Measurements from ENCODE around the gene SIDT2. TPM values are rescaled to one million over a fixed set of nuclear protein-coding genes. Genes with fewer than 3 reads are reported as not detected.

The SIDT2 gene
- total and polyA plus RNA-seq, 8 donors: 15.1 to 310 (median 50.0) TPM

- TF ChIP-seq POLR2AphosphoS5 (IDR thresholded peaks at IDR 0.05): no peak
- no peak for TF ChIP-seq EP300 (IDR thresholded peaks at IDR 0.05)
- TF ChIP-seq POLR2A (IDR thresholded peaks at IDR 0.05): no peak
- no peak for TF ChIP-seq CTCF (IDR thresholded peaks at IDR 0.05)
- H3K9me3 ChIP-seq: no peaks in the 10 kb centered on the region
- peak overlapping the region in 4 of 5 donors; percentile 83 to 88 (median 84) for H3K27ac ChIP-seq
- H3K4me3 ChIP-seq: no peak overlapping the region
- 86 to 90% (median 88%) methylated on average over 13 to 14 of the region's 14 CpGs for WGBS, 5 donors
- intact Hi-C loops (cut with DNase I; ENCODE audit: low total_unique reads): no loop called here
- peaks cover 65 to 98% (median 79%) of the 10 kb centered on the region in 4 donors for H3K36me3 ChIP-seq
- DNase-seq: no peak
- peaks cover 54 to 86% (median 72%) of the 10 kb centered on the region in 4 donors for H3K4me1 ChIP-seq
- H3K27me3 ChIP-seq: no peaks in the 10 kb centered on the region
Measured at GRCh38 chr11:117222991-117223740, 44.6 kb downstream of the SIDT2 start.

- Histone ChIP-seq H3K4me1 (peaks cover 46 to 82% (median 68%) of the 10 kb centered on the region in 4 donors), H3K4me3 (no peak overlapping the region), H3K27ac (peak overlapping the region; percentile 23 to 88 (median 83)), H3K9me3 (no peaks in the 10 kb centered on the region), H3K27me3 (no peaks in the 10 kb centered on the region), H3K36me3 (peaks cover 65 to 98% (median 79%) of the 10 kb centered on the region in 4 donors)
- DNase-seq: peak in 1 of 2 donors; percentile 22
- intact Hi-C loops (cut with DNase I; ENCODE audit: low total_unique reads): no loop called here
- TF ChIP-seq CTCF (IDR thresholded peaks at IDR 0.05): no peak
- no peak for TF ChIP-seq POLR2A (IDR thresholded peaks at IDR 0.05)
- TF ChIP-seq EP300 (IDR thresholded peaks at IDR 0.05): no peak
- no peak for TF ChIP-seq POLR2AphosphoS5 (IDR thresholded peaks at IDR 0.05)
- 69 to 76% (median 73%) methylated on average over 17 of the region's 17 CpGs for WGBS, 5 donors
Measured at GRCh38 chr11:117223741-117224689, 45.5 kb downstream of the SIDT2 start.

- no peaks in the 10 kb centered on the region for H3K9me3 ChIP-seq
- H3K27me3 ChIP-seq: no peaks in the 10 kb centered on the region
- TF ChIP-seq POLR2AphosphoS5 (IDR thresholded peaks at IDR 0.05) (no peak), CTCF (IDR thresholded peaks at IDR 0.05) (no peak), POLR2A (IDR thresholded peaks at IDR 0.05) (no peak), EP300 (IDR thresholded peaks at IDR 0.05) (no peak)
- 91 to 94% (median 93%) methylated on average over 9 of the region's 9 CpGs for WGBS, 5 donors
- no peak overlapping the region for H3K4me3 ChIP-seq
- H3K27ac ChIP-seq: peak overlapping the region in 2 of 5 donors; percentile 27 to 83
- DNase-seq: no peak
- intact Hi-C loops (cut with DNase I; ENCODE audit: low total_unique reads): loop anchor here (5.0 kb wide), 1 partner anchor 38 kb away; no protein-coding TSS in a partner anchor
- H3K4me1 ChIP-seq: peaks cover 41 to 82% (median 66%) of the 10 kb centered on the region in 4 donors
- peaks cover 64 to 91% (median 78%) of the 10 kb centered on the region in 4 donors for H3K36me3 ChIP-seq
Measured at GRCh38 chr11:117225553-117226170, 47.1 kb downstream of the SIDT2 start.
